Keratinocyte (primary cell): Measurements from ENCODE around the gene PMF1. TPM values are rescaled to one million over a fixed set of nuclear protein-coding genes. Genes with fewer than 3 reads are reported as not detected.

Source experiments
- DNase-seq: peaks from one replicate; pipeline ENCODE4 v3.0.0-alpha.2; 2011; ENCODE audit warnings: low read depth, missing footprints, low spot score
- FAIRE-seq: peaks from 2 replicates; lab custom pipeline; 2011; peaks lifted over from hg19 to GRCh38; lab: Jason Lieb, UNC
- H2AFZ ChIP-seq: 2 replicates; pipeline ENCODE4 v1.6.0; 2012; ENCODE audit warnings: low read length, control low read depth, inconsistent platforms; ENCODE audit not compliant: control insufficient read depth
- H3K27ac ChIP-seq: 2 replicates; pipeline ENCODE4 v1.5.1; 2011; ENCODE audit warnings: low read length; ENCODE audit not compliant: control insufficient read depth, insufficient read depth
- H3K27me3 ChIP-seq: 3 replicates; pipeline ENCODE4 v1.6.0; 2011; ENCODE audit warnings: low read length; ENCODE audit not compliant: control insufficient read depth, insufficient read depth; ENCODE audit errors: extremely low read depth
- H3K36me3 ChIP-seq, 2 experiments: 2 replicates in 1 of 2; 3 replicates in 1 of 2; pipeline ENCODE4 v1.5.1; 2011; ENCODE audit warnings: low read length in 2 of 2, mild to moderate bottlenecking in 1 of 2; ENCODE audit not compliant: control insufficient read depth in 2 of 2, insufficient read depth in 2 of 2; ENCODE audit errors: extremely low read depth in 1 of 2
- H3K4me1 ChIP-seq: 3 replicates; pipeline ENCODE4 v1.5.1; 2011; ENCODE audit warnings: low read length; ENCODE audit not compliant: control insufficient read depth, insufficient read depth; ENCODE audit errors: extremely low read depth
- H3K4me2 ChIP-seq: 3 replicates; pipeline ENCODE4 v1.6.0; 2011; ENCODE audit warnings: low read depth, low read length; ENCODE audit not compliant: control insufficient read depth, insufficient read depth; ENCODE audit errors: extremely low read depth
- H3K4me3 ChIP-seq, 3 experiments: fragments of 200-600 bp in 1 of 3; sonication (generic) in 1 of 3; 2 replicates in 2 of 3; 3 replicates in 1 of 3; pipeline ENCODE4 v1.5.1; 2011 to 2016; ENCODE audit warnings: low read length in 3 of 3, mild to moderate bottlenecking in 3 of 3, control low read depth in 2 of 3, inconsistent platforms in 1 of 3, low read depth in 1 of 3, mixed read lengths in 1 of 3, mixed run types in 1 of 3, moderate library complexity in 1 of 3; ENCODE audit not compliant: control insufficient read depth in 2 of 3, insufficient read depth in 2 of 3; ENCODE audit errors: extremely low read depth in 1 of 3
- H3K79me2 ChIP-seq: 2 replicates; pipeline ENCODE4 v1.6.0; 2012; ENCODE audit warnings: low read length; ENCODE audit not compliant: control insufficient read depth, insufficient read depth
- H3K9ac ChIP-seq: 3 replicates; pipeline ENCODE4 v1.6.0; 2011; ENCODE audit warnings: low read length; ENCODE audit not compliant: control insufficient read depth, insufficient read depth; ENCODE audit errors: extremely low read depth
- H3K9me1 ChIP-seq: 3 replicates; pipeline ENCODE4 v1.6.0; 2011; ENCODE audit warnings: low read length; ENCODE audit not compliant: control insufficient read depth, insufficient read depth; ENCODE audit errors: extremely low read depth
- H3K9me3 ChIP-seq: 2 replicates; pipeline ENCODE4 v1.5.1; 2012; ENCODE audit warnings: low read depth, low read length; ENCODE audit not compliant: control insufficient read depth
- H4K20me1 ChIP-seq: 3 replicates; pipeline ENCODE4 v1.6.0; 2011; ENCODE audit warnings: low read length; ENCODE audit not compliant: control insufficient read depth, insufficient read depth; ENCODE audit errors: extremely low read depth
- CTCF ChIP-seq, 3 experiments: IDR thresholded peaks in 1 of 3; conservative IDR thresholded peaks in 1 of 3; optimal IDR thresholded peaks in 1 of 3; 2 replicates in 2 of 3; 3 replicates in 1 of 3; pipeline versions ENCODE3 to v1.5.1; 2011; ENCODE audit warnings: low read length in 3 of 3, mild to moderate bottlenecking in 3 of 3, moderate library complexity in 2 of 3, control low read depth in 1 of 3, inconsistent platforms in 1 of 3; ENCODE audit not compliant: insufficient read depth in 2 of 3; ENCODE audit errors: extremely low read depth in 1 of 3
- EZH2 ChIP-seq: IDR thresholded peaks from one replicate; pipeline ENCODE4 v1.6.1; 2012; ENCODE audit warnings: inconsistent platforms, mild to moderate bottlenecking, low read length, moderate library complexity
- dilution Hi-C: fragments of 300-500 bp; cut with MboI; formaldehyde crosslinking; loops from one replicate; pipeline ENCODE4 v1.7.0; 2020; ENCODE audit warnings: low sequenced_read_pairs; ENCODE audit not compliant: extremely low pct_ligation_motif_present
- polyA plus RNA-seq, 5 experiments: library from polyadenylated mRNA; depleted of rRNA in 3 of 5; stranded (reverse) in 3 of 5; stranded (forward) in 1 of 5; unstranded in 1 of 5; fragments of >200 nt; gene quantifications; 1 replicate in 1 of 5; 2 replicates in 3 of 5; 3 replicates in 1 of 5; pipeline versions ENCODE4 v1.2.1 to v1.2.3, GENCODE V29; 2011 to 2012; ENCODE audit warnings: missing spikeins in 2 of 5, low read depth in 1 of 5, low replicate concordance in 1 of 5

Gene PMF1
- polyA plus RNA-seq, 1 donor (not counting 4 experiments of a cell fraction or from before 2014, with no cell fraction given) = 41.0 TPM

DNA sequence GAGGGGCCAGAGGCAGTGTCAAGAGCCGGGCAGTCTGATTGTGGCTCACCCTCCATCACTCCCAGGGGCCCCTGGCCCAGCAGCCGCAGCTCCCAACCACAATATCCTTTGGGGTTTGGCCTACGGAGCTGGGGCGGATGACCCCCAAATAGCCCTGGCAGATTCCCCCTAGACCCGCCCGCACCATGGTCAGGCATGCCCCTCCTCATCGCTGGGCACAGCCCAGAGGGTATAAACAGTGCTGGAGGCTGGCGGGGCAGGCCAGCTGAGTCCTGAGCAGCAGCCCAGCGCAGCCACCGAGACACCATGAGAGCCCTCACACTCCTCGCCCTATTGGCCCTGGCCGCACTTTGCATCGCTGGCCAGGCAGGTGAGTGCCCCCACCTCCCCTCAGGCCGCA, 29.1 kb downstream of the PMF1 start, which contains the start of gene BGLAP:
BGLAP (plus strand) TSS at position 259 of the 400 bp plus-strand sequence; CDS start at position 307, 48 bp downstream.
- Histone ChIP-seq H3K4me3 (no peak within 1 kb of the TSS), H3K9me1 (no peaks in the 10 kb centered on the region), H3K4me1 (peaks cover 27% of the 10 kb centered on the region), H3K36me3 (peaks cover 0 to 2% of the 10 kb centered on the region in 2 experiments), H3K9ac (peak within 1 kb of the TSS; percentile 44), H3K9me3 (no peaks in the 10 kb centered on the region), H3K79me2 (no peaks in the 10 kb centered on the region), H4K20me1 (no peaks in the 10 kb centered on the region), H3K27me3 (peaks cover 13% of the 10 kb centered on the region), H2AFZ (no peak within 1 kb of the TSS), H3K4me2 (peak within 1 kb of the TSS; percentile 55), H3K27ac (no peak within 1 kb of the TSS)
- TF ChIP-seq CTCF (optimal IDR thresholded peaks at IDR 0.05 in 1 of 3, IDR thresholded peaks at IDR 0.05 in 1 of 3, conservative IDR thresholded peaks at IDR 0.05 in 1 of 3; ENCODE audit: extremely low read depth in 1 of 3, insufficient read depth in 2 of 3, low read length in 3 of 3) = no peak
- TF ChIP-seq EZH2 = no peak
- dilution Hi-C loops = no loop called here
- no peak for DNase-seq
- no peak for FAIRE-seq

DNA sequence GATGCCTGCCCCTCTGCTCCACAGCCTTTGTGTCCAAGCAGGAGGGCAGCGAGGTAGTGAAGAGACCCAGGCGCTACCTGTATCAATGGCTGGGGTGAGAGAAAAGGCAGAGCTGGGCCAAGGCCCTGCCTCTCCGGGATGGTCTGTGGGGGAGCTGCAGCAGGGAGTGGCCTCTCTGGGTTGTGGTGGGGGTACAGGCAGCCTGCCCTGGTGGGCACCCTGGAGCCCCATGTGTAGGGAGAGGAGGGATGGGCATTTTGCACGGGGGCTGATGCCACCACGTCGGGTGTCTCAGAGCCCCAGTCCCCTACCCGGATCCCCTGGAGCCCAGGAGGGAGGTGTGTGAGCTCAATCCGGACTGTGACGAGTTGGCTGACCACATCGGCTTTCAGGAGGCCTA, 29.9 kb downstream of the PMF1 start:
- H3K9me3 ChIP-seq = no peaks in the 10 kb centered on the region
- H3K27me3 ChIP-seq = peaks cover 13% of the 10 kb centered on the region
- dilution Hi-C loops = no loop called here
- DNase-seq = no peak
- H3K4me3 ChIP-seq = no peak overlapping the region
- H3K4me1 ChIP-seq = peaks cover 35% of the 10 kb centered on the region
- peaks cover 0 to 2% of the 10 kb centered on the region in 2 experiments for H3K36me3 ChIP-seq
- no peak for TF ChIP-seq EZH2
- TF ChIP-seq CTCF (optimal IDR thresholded peaks at IDR 0.05 in 1 of 3, IDR thresholded peaks at IDR 0.05 in 1 of 3, conservative IDR thresholded peaks at IDR 0.05 in 1 of 3; ENCODE audit: extremely low read depth in 1 of 3, insufficient read depth in 2 of 3, low read length in 3 of 3) = no peak
- FAIRE-seq = no peak
- no peak overlapping the region for H2AFZ ChIP-seq
- no peak overlapping the region for H3K27ac ChIP-seq
- H4K20me1 ChIP-seq = no peaks in the 10 kb centered on the region
- H3K9ac ChIP-seq = no peak overlapping the region
- H3K9me1 ChIP-seq = no peaks in the 10 kb centered on the region
- H3K4me2 ChIP-seq = no peak overlapping the region
- H3K79me2 ChIP-seq = no peaks in the 10 kb centered on the region
